Measurements from ENCODE around the gene FADD.

DNA sequence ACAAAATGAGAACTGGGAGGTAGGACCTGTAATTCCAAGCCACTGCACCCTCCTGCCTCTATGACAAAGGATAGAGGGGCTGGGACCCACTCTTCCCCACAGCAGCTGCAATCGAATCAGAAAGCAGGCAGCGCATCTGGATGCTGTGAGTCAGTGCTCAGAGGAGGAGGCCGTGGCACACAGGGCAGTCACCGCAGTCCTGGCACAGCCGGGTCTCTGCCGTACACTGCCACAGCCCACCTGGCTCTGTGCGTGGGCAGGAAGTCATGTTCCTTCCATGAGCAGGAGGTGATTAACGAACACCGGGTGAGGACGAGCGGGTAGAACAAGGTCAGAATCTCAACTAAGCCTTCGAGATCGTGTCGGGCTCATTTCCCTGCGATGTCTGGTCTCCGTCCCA is 37.2 kb downstream of the FADD start:
- TF ChIP-seq TAF1 (IDR thresholded peaks at IDR 0.05; ENCODE audit: low read depth) (no peak), TCF12 (IDR thresholded peaks at IDR 0.05; ENCODE audit: low read depth) (no peak), CEBPB (IDR thresholded peaks at IDR 0.05) (no peak), YY1 (IDR thresholded peaks at IDR 0.05; ENCODE audit: low read depth) (no peak), FOXM1 (IDR thresholded peaks at IDR 0.05; ENCODE audit: borderline replicate concordance, low read depth) (no peak), EGR1 (IDR thresholded peaks at IDR 0.05) (no peak), MAX (IDR thresholded peaks at IDR 0.05) (no peak), RAD21 (IDR thresholded peaks at IDR 0.05; ENCODE audit: low read depth) (no peak), NFIC (IDR thresholded peaks at IDR 0.05) (no peak)
- TF ChIP-seq, protein P1, sequence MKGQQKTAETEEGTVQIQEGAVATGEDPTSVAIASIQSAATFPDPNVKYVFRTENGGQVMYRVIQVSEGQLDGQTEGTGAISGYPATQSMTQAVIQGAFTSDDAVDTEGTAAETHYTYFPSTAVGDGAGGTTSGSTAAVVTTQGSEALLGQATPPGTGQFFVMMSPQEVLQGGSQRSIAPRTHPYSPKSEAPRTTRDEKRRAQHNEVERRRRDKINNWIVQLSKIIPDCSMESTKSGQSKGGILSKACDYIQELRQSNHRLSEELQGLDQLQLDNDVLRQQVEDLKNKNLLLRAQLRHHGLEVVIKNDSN (IDR thresholded peaks at IDR 0.05): no peak

All from Ishikawa (cell line).